ENCODE data around the gene CLC.

- TF ChIP-seq POLR2A (IDR thresholded peaks at IDR 0.05) (no peak), CTCF (IDR thresholded peaks at IDR 0.05) (no peak), EP300 (IDR thresholded peaks at IDR 0.05; ENCODE audit: low read depth) (no peak)
Measured at GRCh38 chr19:39727070-39727800, 10.6 kb downstream of the CLC start.

All from transverse colon (tissue), 3 donors.